Smooth muscle cell (in vitro differentiated cells): ENCODE results near the gene ISG20L2. TPM values are rescaled to one million over a fixed set of nuclear protein-coding genes. Genes with fewer than 3 reads are reported as not detected.

ENCODE experiments used
- DNase-seq: peaks from one replicate; lab custom pipeline; 2025; ENCODE audit not compliant: unreplicated experiment; lab: John Stamatoyannopoulos, UW
- H2AFZ ChIP-seq: fragments of 200-600 bp; sonication (generic); 2 replicates; pipeline ENCODE4 v1.6.0; 2016; ENCODE audit warnings: antibody characterized with exemption, low read depth, mild to moderate bottlenecking
- H3F3A ChIP-seq: fragments of 200-600 bp; sonication (generic); 2 replicates; pipeline ENCODE4 v1.6.0; 2017; ENCODE audit warnings: antibody characterized with exemption, low read depth
- H3K27ac ChIP-seq: fragments of 200-600 bp; sonication (generic); 2 replicates; pipeline ENCODE4 v1.5.1; 2016; ENCODE audit warnings: low read depth, mild to moderate bottlenecking
- H3K27me3 ChIP-seq: fragments of 200-600 bp; sonication (generic); 2 replicates; pipeline ENCODE4 v1.6.1; 2016; ENCODE audit warnings: low read depth, mild to moderate bottlenecking
- H3K36me3 ChIP-seq: fragments of 200-600 bp; sonication (generic); 2 replicates; pipeline ENCODE4 v1.5.1; 2016; ENCODE audit warnings: low read depth
- H3K4me1 ChIP-seq: fragments of 200-600 bp; sonication (generic); 2 replicates; pipeline ENCODE4 v1.5.1; 2016; ENCODE audit warnings: low read depth
- H3K4me2 ChIP-seq: fragments of 200-600 bp; sonication (generic); 2 replicates; pipeline ENCODE4 v1.6.0; 2016; ENCODE audit warnings: mild to moderate bottlenecking
- H3K4me3 ChIP-seq: fragments of 200-600 bp; sonication (generic); 2 replicates; pipeline ENCODE4 v1.5.1; 2016; ENCODE audit warnings: mild to moderate bottlenecking
- H3K79me2 ChIP-seq: fragments of 200-600 bp; sonication (generic); 2 replicates; pipeline ENCODE4 v1.6.0; 2016; ENCODE audit warnings: low read depth, mild to moderate bottlenecking
- H3K9ac ChIP-seq: fragments of 200-600 bp; sonication (generic); 2 replicates; pipeline ENCODE4 v1.6.0; 2016; ENCODE audit warnings: low read depth
- H3K9me3 ChIP-seq: fragments of 200-600 bp; sonication (generic); replicated peaks from 2 replicates; pipeline ENCODE4 v1.5.1; 2016; ENCODE audit warnings: low read depth
- H4K20me1 ChIP-seq: fragments of 200-600 bp; sonication (generic); 2 replicates; pipeline ENCODE4 v1.6.0; 2016; ENCODE audit warnings: low read depth
- CTCF ChIP-seq: fragments of 200-600 bp; sonication (generic); IDR thresholded peaks from 2 replicates; pipeline ENCODE4 v1.5.1; 2017; ENCODE audit warnings: borderline replicate concordance, mild to moderate bottlenecking, antibody characterized with exemption; ENCODE audit not compliant: insufficient read depth, poor library complexity, severe bottlenecking
- WGBS: methylation state at CpG from one replicate; pipeline ENCODE4 v1.1.7; 2016; ENCODE audit warnings: low lambda C conversion rate; 5-methylcytosine and 5-hydroxymethylcytosine counted together
- polyA plus RNA-seq: library from polyadenylated mRNA; unstranded; fragments of >200 nt; fragmentation: Nextera tagmentation; extraction: Ambion mirVana; gene quantifications from 2 replicates; pipeline ENCODE4 v1.2.1, GENCODE V29; 2016
- total RNA-seq: library from RNA; depleted of rRNA; stranded (reverse); fragments of >200 nt; gene quantifications from 2 replicates; pipeline ENCODE4 v1.2.3, GENCODE V29; 2014

ISG20L2 gene
- total and polyA plus RNA-seq, 2 experiments from 2014 or later: 13.8 to 17.4 TPM

- Histone ChIP-seq H3F3A (no peaks in the 10 kb centered on the region), H3K27ac (no peak overlapping the region), H2AFZ (no peak overlapping the region), H3K27me3 (no peaks in the 10 kb centered on the region), H3K4me3 (no peak overlapping the region), H3K9me3 (no peaks in the 10 kb centered on the region), H3K36me3 (no peaks in the 10 kb centered on the region), H3K9ac (no peak overlapping the region), H3K79me2 (no peaks in the 10 kb centered on the region), H3K4me1 (peaks cover 4% of the 10 kb centered on the region), H3K4me2 (no peak overlapping the region), H4K20me1 (no peaks in the 10 kb centered on the region)
- no peak for TF ChIP-seq CTCF
- no peak for DNase-seq
- 68% methylated on average over 5 of the region's 5 CpGs for whole genome bisulfite sequencing
These were observed 46.2 kb downstream of the ISG20L2 start for GRCh38 chr1:156682166-156682890.

- H3K4me3 ChIP-seq: no peak overlapping the region
- WGBS: 81% methylated on average over 8 of the region's 8 CpGs
These were observed 47.2 kb downstream of the ISG20L2 start for GRCh38 chr1:156681196-156681960.

GRCh38 chr1:156680056-156680455, 48.5 kb downstream of the ISG20L2 start:
- no peak overlapping the region for H2AFZ ChIP-seq
- H3K27me3 ChIP-seq: no peaks in the 10 kb centered on the region
- H3K36me3 ChIP-seq: no peaks in the 10 kb centered on the region
- no peak for DNase-seq
- TF ChIP-seq CTCF: no peak
- no peak overlapping the region for H3K9ac ChIP-seq
- H3K4me2 ChIP-seq: no peak overlapping the region
- no peaks in the 10 kb centered on the region for H3F3A ChIP-seq
- H3K79me2 ChIP-seq: peaks cover 21% of the 10 kb centered on the region
- H3K27ac ChIP-seq: no peak overlapping the region
- WGBS: 81% methylated on average over 2 of the region's 2 CpGs
- no peak overlapping the region for H3K4me3 ChIP-seq
- H3K9me3 ChIP-seq: no peaks in the 10 kb centered on the region
- peaks cover 16% of the 10 kb centered on the region for H3K4me1 ChIP-seq
- H4K20me1 ChIP-seq: peaks cover 15% of the 10 kb centered on the region

More at GRCh38 chr1:156681196-156681960, 47.2 kb downstream of the ISG20L2 start:
- peaks cover 4% of the 10 kb centered on the region for H3K4me1 ChIP-seq
- peaks cover 2% of the 10 kb centered on the region for H4K20me1 ChIP-seq
- peaks cover 8% of the 10 kb centered on the region for H3K79me2 ChIP-seq
- H3F3A ChIP-seq: no peaks in the 10 kb centered on the region
- H3K9ac ChIP-seq: no peak overlapping the region
- no peaks in the 10 kb centered on the region for H3K9me3 ChIP-seq
- no peaks in the 10 kb centered on the region for H3K27me3 ChIP-seq
- H3K36me3 ChIP-seq: no peaks in the 10 kb centered on the region
- no peak for TF ChIP-seq CTCF
- H3K4me2 ChIP-seq: no peak overlapping the region
- no peak overlapping the region for H2AFZ ChIP-seq
- H3K27ac ChIP-seq: no peak overlapping the region
- no peak for DNase-seq
